ENCODE data around the gene PPARA.

Gene PPARA

DNA sequence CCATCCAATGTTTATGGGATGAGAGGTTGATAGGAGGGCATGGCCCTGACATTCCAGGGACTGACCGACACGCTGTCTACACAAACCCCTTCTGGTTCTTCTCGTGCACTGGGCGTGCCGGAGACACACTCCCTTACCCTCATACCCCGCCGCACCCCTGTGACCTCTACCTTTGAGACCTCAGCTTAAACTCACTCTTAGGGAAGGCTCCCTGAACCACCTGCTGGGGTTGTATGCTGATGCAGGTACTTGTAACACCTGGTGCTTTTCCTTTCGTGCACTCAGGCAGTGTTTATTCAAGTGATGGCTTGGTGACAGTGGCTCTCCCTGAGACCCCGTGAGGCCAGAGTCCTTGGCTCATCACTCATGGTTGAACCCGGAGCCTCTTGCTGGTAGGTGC lies 12.0 kb downstream of the PPARA start:
- POLR2A ChIA-PET (ENCODE audit: low non-redundant PET): no interaction called here
- CTCF ChIA-PET: no interaction called here

DNA sequence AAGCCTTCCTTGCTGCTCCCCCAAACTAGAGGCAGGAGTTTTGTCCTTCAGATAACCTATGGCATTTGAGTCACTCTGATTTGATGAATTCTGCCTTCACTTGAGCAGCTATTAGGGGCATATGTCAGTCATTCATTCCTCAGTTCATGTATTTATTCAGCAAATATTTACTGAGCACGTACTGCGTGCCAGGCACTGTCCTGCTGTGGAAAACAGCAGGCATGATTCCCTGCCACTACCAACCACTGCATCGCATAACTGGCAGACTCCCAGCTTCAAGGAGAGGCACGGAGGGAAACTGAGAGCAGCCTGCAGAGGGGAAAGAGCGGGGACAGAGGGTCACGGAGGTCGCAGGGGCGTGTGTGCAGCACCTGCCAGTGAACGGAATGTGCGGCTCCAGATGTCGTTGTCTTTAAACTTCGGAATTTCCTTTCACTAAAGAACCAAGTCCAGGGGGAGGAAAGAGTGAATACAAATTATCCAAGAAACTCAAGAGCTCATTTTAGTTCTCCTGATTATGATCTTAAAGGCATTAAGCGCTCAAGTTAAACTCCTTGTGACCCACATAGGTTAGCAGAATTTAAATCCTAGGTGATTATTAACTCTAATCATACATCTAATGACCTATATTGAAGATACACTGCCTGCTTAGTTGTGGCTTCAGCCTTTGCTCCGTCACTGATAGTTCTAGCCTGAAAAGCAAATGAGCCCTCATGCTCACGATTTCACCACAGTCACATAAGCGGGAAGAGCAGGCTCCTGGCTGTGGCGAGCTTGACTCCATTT lies 12.6 kb downstream of the PPARA start:
- ChIA-PET CTCF (no interaction called here), POLR2A (ENCODE audit: low non-redundant PET) (no interaction called here)
- no peak for DNase-seq (ENCODE audit: low spot score)
- TF ChIP-seq, protein P1, sequence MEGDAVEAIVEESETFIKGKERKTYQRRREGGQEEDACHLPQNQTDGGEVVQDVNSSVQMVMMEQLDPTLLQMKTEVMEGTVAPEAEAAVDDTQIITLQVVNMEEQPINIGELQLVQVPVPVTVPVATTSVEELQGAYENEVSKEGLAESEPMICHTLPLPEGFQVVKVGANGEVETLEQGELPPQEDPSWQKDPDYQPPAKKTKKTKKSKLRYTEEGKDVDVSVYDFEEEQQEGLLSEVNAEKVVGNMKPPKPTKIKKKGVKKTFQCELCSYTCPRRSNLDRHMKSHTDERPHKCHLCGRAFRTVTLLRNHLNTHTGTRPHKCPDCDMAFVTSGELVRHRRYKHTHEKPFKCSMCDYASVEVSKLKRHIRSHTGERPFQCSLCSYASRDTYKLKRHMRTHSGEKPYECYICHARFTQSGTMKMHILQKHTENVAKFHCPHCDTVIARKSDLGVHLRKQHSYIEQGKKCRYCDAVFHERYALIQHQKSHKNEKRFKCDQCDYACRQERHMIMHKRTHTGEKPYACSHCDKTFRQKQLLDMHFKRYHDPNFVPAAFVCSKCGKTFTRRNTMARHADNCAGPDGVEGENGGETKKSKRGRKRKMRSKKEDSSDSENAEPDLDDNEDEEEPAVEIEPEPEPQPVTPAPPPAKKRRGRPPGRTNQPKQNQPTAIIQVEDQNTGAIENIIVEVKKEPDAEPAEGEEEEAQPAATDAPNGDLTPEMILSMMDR (conservative IDR thresholded peaks at IDR 0.05; ENCODE audit: low read depth): no peak
- no peak overlapping the region for H3K27ac ChIP-seq

More for the DNA sequence above, 12.0 kb downstream of the PPARA start:
- no peak overlapping the region for H3K27ac ChIP-seq
- DNase-seq (ENCODE audit: low spot score): no peak
- TF ChIP-seq, protein P1 (conservative IDR thresholded peaks at IDR 0.05; ENCODE audit: low read depth): no peak

GRCh38 chr22:46163557-46163888 lies 13.2 kb downstream of the PPARA start:
- ChIA-PET POLR2A (ENCODE audit: low non-redundant PET) (no interaction called here), CTCF (no interaction called here)
- no peak for DNase-seq (ENCODE audit: low spot score)

DNA sequence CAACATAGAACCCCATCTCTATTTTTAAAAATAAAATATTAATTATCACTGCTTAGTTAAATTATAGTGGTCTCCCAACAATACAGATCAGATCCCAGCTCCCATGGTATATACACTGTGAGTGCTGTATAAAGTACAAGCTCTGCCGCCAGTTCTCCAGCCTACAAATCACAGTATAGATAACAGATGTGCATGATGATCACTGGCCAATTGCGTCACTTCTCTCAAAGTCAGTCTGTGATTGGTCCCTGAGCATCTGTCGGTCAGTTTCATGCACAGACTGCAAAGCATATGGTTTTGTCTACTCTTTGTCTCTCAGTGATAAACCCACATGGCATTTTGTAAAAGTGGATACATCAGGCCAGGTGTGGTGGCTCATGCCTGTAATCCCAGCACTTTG lies 15.7 kb downstream of the PPARA start:
- DNase-seq (ENCODE audit: low spot score): peak; percentile 13
- ChIA-PET CTCF (interaction anchor here (0.7 kb wide), 1 partner anchor 304 kb away, joined by 3 read pairs; no protein-coding TSS in a partner anchor), POLR2A (ENCODE audit: low non-redundant PET) (no interaction called here)
- H3K27ac ChIP-seq: no peak overlapping the region
- TF ChIP-seq, protein P1 (conservative IDR thresholded peaks at IDR 0.05; ENCODE audit: low read depth): no peak

More at GRCh38 chr22:46163557-46163888, 13.2 kb downstream of the PPARA start:
- TF ChIP-seq, protein P1 (conservative IDR thresholded peaks at IDR 0.05; ENCODE audit: low read depth): no peak
- no peak overlapping the region for H3K27ac ChIP-seq

GRCh38 chr22:46169628-46170027 lies 19.3 kb downstream of the PPARA start:
- no peak for DNase-seq (ENCODE audit: low spot score)
- CTCF ChIA-PET: no interaction called here
- no peak overlapping the region for H3K27ac ChIP-seq
- TF ChIP-seq, protein P1 (conservative IDR thresholded peaks at IDR 0.05; ENCODE audit: low read depth): no peak
- POLR2A ChIA-PET (ENCODE audit: low non-redundant PET): no interaction called here

DNA sequence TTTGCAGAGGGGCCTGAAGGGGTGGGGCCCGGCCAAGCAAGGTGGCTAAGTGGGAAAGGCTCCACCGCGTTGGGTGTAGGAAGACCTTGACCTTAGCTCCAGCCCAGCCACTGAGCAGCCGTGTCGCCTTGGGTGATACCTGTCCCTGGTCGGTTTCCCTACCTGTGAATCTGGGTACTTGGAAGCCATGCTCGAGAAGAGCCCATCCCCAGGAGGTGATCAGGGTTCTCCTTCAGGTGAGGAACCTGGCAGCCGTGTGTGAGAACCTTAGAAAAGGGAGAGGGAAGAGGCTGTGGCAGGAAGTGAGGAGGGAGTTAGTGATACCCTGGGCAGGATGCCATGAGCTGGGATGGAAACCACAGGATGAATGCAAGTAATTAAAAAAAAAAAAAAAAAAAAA lies 21.6 kb downstream of the PPARA start:
- H3K27ac ChIP-seq: peak overlapping the region; percentile 57
- ChIA-PET POLR2A (ENCODE audit: low non-redundant PET) (no interaction called here), CTCF (no interaction called here)
- DNase-seq (ENCODE audit: low spot score): peak; percentile 49
- TF ChIP-seq, protein P1 (conservative IDR thresholded peaks at IDR 0.05; ENCODE audit: low read depth): no peak
